ENCODE results near the gene CRIP3.

CRIP3 gene

GRCh38 chr6:43261198-43261597 is 47.4 kb downstream of the CRIP3 start:
- no peak for DNase-seq (ENCODE audit: extremely low spot score, insufficient read length, low read depth)
- no peak for FAIRE-seq

GRCh38 chr6:43260791-43261190 is 47.8 kb downstream of the CRIP3 start:
- no peak for DNase-seq (ENCODE audit: extremely low spot score, insufficient read length, low read depth)
- FAIRE-seq, result no peak

- FAIRE-seq (no peak), DNase-seq (ENCODE audit: extremely low spot score, insufficient read length, low read depth) (no peak)
These were observed 49.6 kb downstream of the CRIP3 start for GRCh38 chr6:43258807-43259686.

- FAIRE-seq (no peak), DNase-seq (ENCODE audit: extremely low spot score, insufficient read length, low read depth) (no peak)
These were observed 50.4 kb downstream of the CRIP3 start for GRCh38 chr6:43258180-43258579.

GRCh38 chr6:43257367-43258145 is 51.1 kb downstream of the CRIP3 start:
- DNase-seq (ENCODE audit: extremely low spot score, insufficient read length, low read depth) (no peak), FAIRE-seq (no peak)

GRCh38 chr6:43256670-43257366 is 51.8 kb downstream of the CRIP3 start:
- DNase-seq (ENCODE audit: extremely low spot score, insufficient read length, low read depth) (no peak), FAIRE-seq (no peak)

All from GM18507 (cell line).